ENCODE measurements around the gene LRMDA. TPM values are rescaled to one million over a fixed set of nuclear protein-coding genes. Genes with fewer than 3 reads are reported as not detected.

LRMDA gene
- polyA plus RNA-seq, 2 of the 4 experiments (the other 2 are of a cell fraction): 4.6 to 5.2 TPM

- 60% methylated on average over 7 of the region's 7 CpGs for WGBS (ENCODE audit: missing lambda C conversion rate)
- ChIA-PET CTCF (interaction anchor here (0.6 kb wide), 1 partner anchor 616 kb away, joined by 3 read pairs; no protein-coding TSS in a partner anchor), POLR2A (no interaction called here)
- Histone ChIP-seq H3K9me3 (no peaks in the 10 kb centered on the region), H3K4me2 (no peak overlapping the region), H3K27ac (no peak overlapping the region), H3K4me1 (no peaks in the 10 kb centered on the region), H3K4me3 (no peak overlapping the region)
- no peak for FAIRE-seq
- DNase-seq (ENCODE audit: low read depth in 1 of 2, low spot score in 1 of 2): no peak
- no peak for ATAC-seq
- TF ChIP-seq CBX2 (IDR thresholded peaks at IDR 0.05; ENCODE audit: borderline replicate concordance, low read depth): no peak
- no peak for TF ChIP-seq ZC3H11A (IDR thresholded peaks at IDR 0.05)
- no peak for TF ChIP-seq CEBPB (IDR thresholded peaks at IDR 0.05)
- no peak for TF ChIP-seq HDAC2 (IDR thresholded peaks at IDR 0.05)
- TF ChIP-seq TP53 (CRISPR knock-in tag; IDR thresholded peaks at IDR 0.05): no peak
- TF ChIP-seq HOXB13 (CRISPR knock-in tag; IDR thresholded peaks at IDR 0.05; ENCODE audit: low read depth): no peak
- TF ChIP-seq NPAS2 (CRISPR knock-in tag; IDR thresholded peaks at IDR 0.05; ENCODE audit: borderline replicate concordance): no peak
- TF ChIP-seq, protein P1, sequence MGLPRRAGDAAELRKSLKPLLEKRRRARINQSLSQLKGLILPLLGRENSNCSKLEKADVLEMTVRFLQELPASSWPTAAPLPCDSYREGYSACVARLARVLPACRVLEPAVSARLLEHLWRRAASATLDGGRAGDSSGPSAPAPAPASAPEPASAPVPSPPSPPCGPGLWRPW (IDR thresholded peaks at IDR 0.05): no peak
- no peak for TF ChIP-seq FOSL2 (IDR thresholded peaks at IDR 0.05)
- TF ChIP-seq FOSL2 (CRISPR knock-in tag; IDR thresholded peaks at IDR 0.05): no peak
Observed at GRCh38 chr10:76252733-76253132, 821.3 kb downstream of the LRMDA start.

DNA sequence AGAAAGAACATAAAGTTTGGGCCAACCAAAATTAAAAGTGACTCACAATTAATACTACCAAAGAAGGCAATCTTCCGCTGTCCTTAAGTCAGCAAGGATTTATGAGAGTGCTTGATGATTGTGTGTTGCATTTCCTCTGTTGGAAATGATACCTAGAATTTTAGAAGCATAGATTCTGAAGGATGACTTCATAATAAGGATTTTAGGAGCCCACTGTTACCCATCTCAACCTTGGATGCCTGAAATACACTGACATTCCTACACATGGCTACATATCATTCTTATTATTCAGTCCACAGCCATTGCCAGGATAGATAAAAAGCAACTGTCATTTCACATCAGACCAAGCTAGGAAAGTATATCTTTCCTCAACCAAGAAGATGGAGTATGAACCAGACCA is 823.8 kb downstream of the LRMDA start:
- Histone ChIP-seq H3K4me1 (no peaks in the 10 kb centered on the region), H3K9me3 (peaks cover 6% of the 10 kb centered on the region; the same call in 2 of the 3 replicates), H3K4me3 (no peak overlapping the region), H3K27ac (no peak overlapping the region), H3K4me2 (no peak overlapping the region)
- no peak for ATAC-seq
- TF ChIP-seq SREBF2 (IDR thresholded peaks at IDR 0.05): no peak
- TF ChIP-seq MAFK (IDR thresholded peaks at IDR 0.05; ENCODE audit: partially characterized antibody): no peak
- no peak for TF ChIP-seq MYC (IDR thresholded peaks at IDR 0.05; ENCODE audit: borderline replicate concordance, low read length)
- TF ChIP-seq, protein P2, sequence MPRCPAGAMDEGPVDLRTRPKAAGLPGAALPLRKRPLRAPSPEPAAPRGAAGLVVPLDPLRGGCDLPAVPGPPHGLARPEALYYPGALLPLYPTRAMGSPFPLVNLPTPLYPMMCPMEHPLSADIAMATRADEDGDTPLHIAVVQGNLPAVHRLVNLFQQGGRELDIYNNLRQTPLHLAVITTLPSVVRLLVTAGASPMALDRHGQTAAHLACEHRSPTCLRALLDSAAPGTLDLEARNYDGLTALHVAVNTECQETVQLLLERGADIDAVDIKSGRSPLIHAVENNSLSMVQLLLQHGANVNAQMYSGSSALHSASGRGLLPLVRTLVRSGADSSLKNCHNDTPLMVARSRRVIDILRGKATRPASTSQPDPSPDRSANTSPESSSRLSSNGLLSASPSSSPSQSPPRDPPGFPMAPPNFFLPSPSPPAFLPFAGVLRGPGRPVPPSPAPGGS (IDR thresholded peaks at IDR 0.05): no peak
- no peak for TF ChIP-seq HOXA7 (CRISPR knock-in tag; IDR thresholded peaks at IDR 0.05)
- TF ChIP-seq ZNF302 (CRISPR knock-in tag; IDR thresholded peaks at IDR 0.05): no peak
- no peak for TF ChIP-seq MAZ (IDR thresholded peaks at IDR 0.05; ENCODE audit: borderline replicate concordance, low read depth, low read length)
- no peak for TF ChIP-seq PHF8 (IDR thresholded peaks at IDR 0.05; ENCODE audit: borderline replicate concordance, low read depth)
- no peak for TF ChIP-seq E2F6 (IDR thresholded peaks at IDR 0.05; ENCODE audit: borderline replicate concordance, low read depth)
- DNase-seq (ENCODE audit: low read depth in 1 of 2, low spot score in 1 of 2): no peak
- CTCF ChIA-PET: interaction anchor here (2.1 kb wide), 1 partner anchor 10 kb away, joined by 5 read pairs; no protein-coding TSS in a partner anchor
- POLR2A ChIA-PET: no interaction called here
- no peak for FAIRE-seq
- WGBS (ENCODE audit: missing lambda C conversion rate): 85% methylated on average over 1 of the region's 1 CpG

DNA sequence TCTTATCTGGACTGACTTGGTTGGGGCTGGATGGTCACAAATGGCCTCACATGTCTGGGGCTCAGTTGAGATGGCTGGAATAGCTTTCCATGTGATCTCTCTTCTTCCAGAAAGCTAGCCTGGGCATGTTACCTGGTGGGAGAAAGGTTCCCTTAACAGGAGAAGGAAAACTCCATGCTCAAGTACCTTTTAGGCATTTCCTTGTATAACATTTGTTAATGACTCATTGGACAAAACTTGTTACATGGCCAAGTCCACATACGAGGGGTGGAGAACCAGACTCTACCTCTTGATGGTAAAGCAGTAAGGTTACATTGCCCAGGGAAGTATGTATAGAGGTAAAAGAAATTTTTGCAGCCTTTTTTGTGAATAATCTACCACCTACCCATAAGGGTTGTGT is 826.4 kb downstream of the LRMDA start:
- no peak for FAIRE-seq
- Histone ChIP-seq H3K4me1 (no peaks in the 10 kb centered on the region), H3K4me3 (no peak overlapping the region), H3K4me2 (no peak overlapping the region), H3K9me3 (peaks cover 11% of the 10 kb centered on the region; the same call in 2 of the 3 replicates), H3K27ac (no peak overlapping the region)
- DNase-seq (ENCODE audit: low read depth in 1 of 2, low spot score in 1 of 2): no peak
- ChIA-PET CTCF (no interaction called here), POLR2A (no interaction called here)
- 5% methylated on average over 1 of the region's 1 CpG for WGBS (ENCODE audit: missing lambda C conversion rate)
- no peak for ATAC-seq
- no peak for TF ChIP-seq CBX2 (IDR thresholded peaks at IDR 0.05; ENCODE audit: borderline replicate concordance, low read depth)
- TF ChIP-seq HDAC2 (IDR thresholded peaks at IDR 0.05): no peak
- TF ChIP-seq MAZ (IDR thresholded peaks at IDR 0.05; ENCODE audit: borderline replicate concordance, low read depth, low read length): no peak
- no peak for TF ChIP-seq PHF8 (IDR thresholded peaks at IDR 0.05; ENCODE audit: borderline replicate concordance, low read depth)
- no peak for TF ChIP-seq HOXB5 (CRISPR knock-in tag; IDR thresholded peaks at IDR 0.05)
- no peak for TF ChIP-seq RNF2 (IDR thresholded peaks at IDR 0.05; ENCODE audit: borderline replicate concordance, low read depth)
- TF ChIP-seq, protein P2 (IDR thresholded peaks at IDR 0.05): no peak
- TF ChIP-seq GATA3 (IDR thresholded peaks at IDR 0.05; ENCODE audit: borderline replicate concordance): no peak
- TF ChIP-seq, protein P3, sequence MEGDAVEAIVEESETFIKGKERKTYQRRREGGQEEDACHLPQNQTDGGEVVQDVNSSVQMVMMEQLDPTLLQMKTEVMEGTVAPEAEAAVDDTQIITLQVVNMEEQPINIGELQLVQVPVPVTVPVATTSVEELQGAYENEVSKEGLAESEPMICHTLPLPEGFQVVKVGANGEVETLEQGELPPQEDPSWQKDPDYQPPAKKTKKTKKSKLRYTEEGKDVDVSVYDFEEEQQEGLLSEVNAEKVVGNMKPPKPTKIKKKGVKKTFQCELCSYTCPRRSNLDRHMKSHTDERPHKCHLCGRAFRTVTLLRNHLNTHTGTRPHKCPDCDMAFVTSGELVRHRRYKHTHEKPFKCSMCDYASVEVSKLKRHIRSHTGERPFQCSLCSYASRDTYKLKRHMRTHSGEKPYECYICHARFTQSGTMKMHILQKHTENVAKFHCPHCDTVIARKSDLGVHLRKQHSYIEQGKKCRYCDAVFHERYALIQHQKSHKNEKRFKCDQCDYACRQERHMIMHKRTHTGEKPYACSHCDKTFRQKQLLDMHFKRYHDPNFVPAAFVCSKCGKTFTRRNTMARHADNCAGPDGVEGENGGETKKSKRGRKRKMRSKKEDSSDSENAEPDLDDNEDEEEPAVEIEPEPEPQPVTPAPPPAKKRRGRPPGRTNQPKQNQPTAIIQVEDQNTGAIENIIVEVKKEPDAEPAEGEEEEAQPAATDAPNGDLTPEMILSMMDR (IDR thresholded peaks at IDR 0.05): no peak
- no peak for TF ChIP-seq NFE2L2 (conservative IDR thresholded peaks at IDR 0.05; ENCODE audit: low read length)
- TF ChIP-seq HOXA7 (CRISPR knock-in tag; IDR thresholded peaks at IDR 0.05): no peak
- no peak for TF ChIP-seq MAX (IDR thresholded peaks at IDR 0.05)
- TF ChIP-seq EP300 (IDR thresholded peaks at IDR 0.05): no peak
- no peak for TF ChIP-seq EHF (CRISPR knock-in tag; IDR thresholded peaks at IDR 0.05)
- no peak for TF ChIP-seq JUN (IDR thresholded peaks at IDR 0.05)
- TF ChIP-seq, protein P1 (IDR thresholded peaks at IDR 0.05): no peak
- TF ChIP-seq JUNB (IDR thresholded peaks at IDR 0.05): no peak
- no peak for TF ChIP-seq CHD2 (IDR thresholded peaks at IDR 0.05; ENCODE audit: low read length, partially characterized antibody)

Measured in A549 (cell line).